B cell (primary cell): Measurements from ENCODE around the gene UCHL3.

Experiments
- EZH2 ChIP-seq: IDR thresholded peaks from 2 replicates; pipeline ENCODE4 v1.6.1; 2012; ENCODE audit warnings: borderline replicate concordance, low read depth, mild to moderate bottlenecking, moderate library complexity, low read length; ENCODE audit not compliant: insufficient read depth, poor library complexity, severe bottlenecking
- TF ChIP-seq, protein P1 (sequence below): fragments of 200-600 bp; IDR thresholded peaks from one replicate; pipeline ENCODE4 v1.8.0; 2022; ENCODE audit warnings: antibody characterized with exemption, mild to moderate bottlenecking

GRCh38 chr13:75637181-75637750, 87.7 kb downstream of the UCHL3 start:
- TF ChIP-seq, protein P1, sequence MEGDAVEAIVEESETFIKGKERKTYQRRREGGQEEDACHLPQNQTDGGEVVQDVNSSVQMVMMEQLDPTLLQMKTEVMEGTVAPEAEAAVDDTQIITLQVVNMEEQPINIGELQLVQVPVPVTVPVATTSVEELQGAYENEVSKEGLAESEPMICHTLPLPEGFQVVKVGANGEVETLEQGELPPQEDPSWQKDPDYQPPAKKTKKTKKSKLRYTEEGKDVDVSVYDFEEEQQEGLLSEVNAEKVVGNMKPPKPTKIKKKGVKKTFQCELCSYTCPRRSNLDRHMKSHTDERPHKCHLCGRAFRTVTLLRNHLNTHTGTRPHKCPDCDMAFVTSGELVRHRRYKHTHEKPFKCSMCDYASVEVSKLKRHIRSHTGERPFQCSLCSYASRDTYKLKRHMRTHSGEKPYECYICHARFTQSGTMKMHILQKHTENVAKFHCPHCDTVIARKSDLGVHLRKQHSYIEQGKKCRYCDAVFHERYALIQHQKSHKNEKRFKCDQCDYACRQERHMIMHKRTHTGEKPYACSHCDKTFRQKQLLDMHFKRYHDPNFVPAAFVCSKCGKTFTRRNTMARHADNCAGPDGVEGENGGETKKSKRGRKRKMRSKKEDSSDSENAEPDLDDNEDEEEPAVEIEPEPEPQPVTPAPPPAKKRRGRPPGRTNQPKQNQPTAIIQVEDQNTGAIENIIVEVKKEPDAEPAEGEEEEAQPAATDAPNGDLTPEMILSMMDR, result no peak
- TF ChIP-seq EZH2, result no peak
